Measurements from ENCODE around the gene S100A7A. TPM values are rescaled to one million over a fixed set of nuclear protein-coding genes. Genes with fewer than 3 reads are reported as not detected.
A peak's percentile ranks its signal among the peaks of the same experiment; 100 is the strongest.

The S100A7A gene
- total and polyA plus RNA-seq, 2 of the 8 experiments (the other 6 are each of a cell fraction or from before 2014, with no cell fraction given), result not detected

GRCh38 chr1:153428073-153428638 lies 11.8 kb downstream of the S100A7A start:
- no peak overlapping the region for H3K56ac ChIP-seq (replicated peaks; ENCODE audit: insufficient read length, low read depth, low read length)
- peaks cover 0 to 7% of the 10 kb centered on the region in 2 experiments for H4K20me1 ChIP-seq (replicated peaks in 1 of 2; ENCODE audit: control insufficient read depth in 1 of 2, insufficient read depth in 2 of 2, low read length in 2 of 2)
- H3K9me3 ChIP-seq (ENCODE audit: insufficient read depth in 2 of 2, low read depth in 1 of 2, low read length in 1 of 2), result no peaks in the 10 kb centered on the region
- H2AK5ac ChIP-seq (ENCODE audit: low read depth, low read length), result no peak overlapping the region
- no peak overlapping the region for H3K14ac ChIP-seq (ENCODE audit: insufficient read length)
- no peak overlapping the region for H3K4me2 ChIP-seq (ENCODE audit: insufficient read depth in 1 of 2, low read depth in 2 of 2, low read length in 2 of 2)
- no peak overlapping the region for H3K9ac ChIP-seq (replicated peaks in 1 of 4; ENCODE audit: extremely low read depth in 1 of 4, low read depth in 3 of 4, low read length in 3 of 4)
- CTCF ChIA-PET (ENCODE audit: partially characterized antibody), result interaction anchor here (0.7 to 3.0 kb wide), 8 partner anchors 13 to 353 kb away, joined by 3 to 19 read pairs (median 4); no protein-coding TSS in a partner anchor
- H3K79me1 ChIP-seq (ENCODE audit: low read depth, low read length), result no peaks in the 10 kb centered on the region
- H2AFZ ChIP-seq (ENCODE audit: low read length), result no peak overlapping the region
- H3K79me2 ChIP-seq (ENCODE audit: control insufficient read depth in 1 of 2, insufficient read depth in 2 of 2, low read length in 2 of 2), result no peaks in the 10 kb centered on the region
- TF ChIP-seq BCL11A (IDR thresholded peaks at IDR 0.05; ENCODE audit: low read depth in 2 of 2, low read length in 2 of 2) (no peak), SRF (IDR thresholded peaks at IDR 0.05; ENCODE audit: low read depth, low read length) (no peak), TCF12 (IDR thresholded peaks at IDR 0.05; ENCODE audit: low read depth, low read length) (no peak), POLR2A (IDR thresholded peaks at IDR 0.05; ENCODE audit: control extremely low read depth in 1 of 2, low read depth in 2 of 2, low read length in 2 of 2) (no peak), KDM1A (IDR thresholded peaks at IDR 0.05; ENCODE audit: borderline replicate concordance, low read length) (no peak), SUZ12 (IDR thresholded peaks at IDR 0.05; ENCODE audit: low read length) (no peak), FOSL1 (IDR thresholded peaks at IDR 0.05; ENCODE audit: insufficient read depth, low read depth, low read length) (no peak), MAFK (IDR thresholded peaks at IDR 0.05; ENCODE audit: low read depth, low read length) (no peak), BACH1 (IDR thresholded peaks at IDR 0.05; ENCODE audit: low read length) (no peak), ZNF274 (IDR thresholded peaks at IDR 0.05; ENCODE audit: borderline replicate concordance, extremely low read depth, low read length) (no peak), SP1 (IDR thresholded peaks at IDR 0.05; ENCODE audit: low read depth, low read length) (no peak), ASH2L (IDR thresholded peaks at IDR 0.05; ENCODE audit: low read length) (no peak), YY1 (IDR thresholded peaks at IDR 0.05; ENCODE audit: low read depth, low read length) (no peak)
- H3K4me3 ChIP-seq (ENCODE audit: extremely low read depth in 1 of 4, insufficient read depth in 2 of 4, low read depth in 3 of 4, low read length in 4 of 4), result no peak overlapping the region
- FAIRE-seq (no peak), DNase-seq (ENCODE audit: low read depth in 1 of 2, low spot score in 2 of 2) (peak in 1 of 2 experiments; percentile 35)
- no peak overlapping the region for H4K5ac ChIP-seq (ENCODE audit: insufficient read length, low read depth, low read length)
- H3K23me2 ChIP-seq (ENCODE audit: low read depth, low read length), result no peaks in the 10 kb centered on the region; the same call in 1 of the 2 replicates
- no peak overlapping the region for H3K4ac ChIP-seq (replicated peaks; ENCODE audit: insufficient read length, low read depth, low read length)
- 87% methylated on average over 11 of the region's 12 CpGs; no CpG with 5 or more reads in 1 of the 2 experiments for WGBS, 2 experiments (ENCODE audit: extremely low coverage in 1 of 2, insufficient coverage in 1 of 2, insufficient read length in 1 of 2, insufficient replicate concordance in 2 of 2, low coverage in 1 of 2, low lambda C conversion rate in 2 of 2, missing lambda C conversion rate in 1 of 2)
- H2BK12ac ChIP-seq (ENCODE audit: low read depth, low read length), result no peak overlapping the region
- no peak overlapping the region for H2BK20ac ChIP-seq (ENCODE audit: low read length)
- no peak overlapping the region for H3K27ac ChIP-seq (ENCODE audit: low read depth, low read length)
- H4K8ac ChIP-seq (ENCODE audit: extremely low read depth, insufficient read depth, low read length), result no peak overlapping the region
- no peaks in the 10 kb centered on the region for H3K27me3 ChIP-seq (replicated peaks in 1 of 4; ENCODE audit: control insufficient read depth in 3 of 4, extremely low read depth in 1 of 4, insufficient read depth in 3 of 4, low read length in 3 of 4)
- H3K36me3 ChIP-seq (ENCODE audit: control insufficient read depth in 2 of 4, insufficient read depth in 4 of 4, low read length in 3 of 4), result no peaks in the 10 kb centered on the region
- no peak overlapping the region for H2BK120ac ChIP-seq (replicated peaks; ENCODE audit: low read depth, low read length)
- no peak overlapping the region for H2BK15ac ChIP-seq (ENCODE audit: low read length)
- POLR2A ChIA-PET (ENCODE audit: partially characterized antibody), result no interaction called here
- no peaks in the 10 kb centered on the region; a peak in 2 of 7 replicates for H3K4me1 ChIP-seq (replicated peaks in 1 of 4; ENCODE audit: control insufficient read depth in 3 of 4, insufficient read depth in 4 of 4, low read length in 3 of 4)
- H4K91ac ChIP-seq (replicated peaks; ENCODE audit: insufficient read length, low read length), result no peak overlapping the region
- H2BK5ac ChIP-seq (ENCODE audit: low read depth, low read length), result no peak overlapping the region
- no peak overlapping the region for H3K18ac ChIP-seq (ENCODE audit: extremely low read depth, low read length)
- H3K23ac ChIP-seq (ENCODE audit: insufficient read length), result no peak overlapping the region
